ENCODE measurements around the gene ANO7.
"Not testable (repeated sequence)": the region's sequence is repeated elsewhere in the genome, so short reads cannot be mapped to it uniquely, and the experiment has no call there.

ANO7 gene

DNA sequence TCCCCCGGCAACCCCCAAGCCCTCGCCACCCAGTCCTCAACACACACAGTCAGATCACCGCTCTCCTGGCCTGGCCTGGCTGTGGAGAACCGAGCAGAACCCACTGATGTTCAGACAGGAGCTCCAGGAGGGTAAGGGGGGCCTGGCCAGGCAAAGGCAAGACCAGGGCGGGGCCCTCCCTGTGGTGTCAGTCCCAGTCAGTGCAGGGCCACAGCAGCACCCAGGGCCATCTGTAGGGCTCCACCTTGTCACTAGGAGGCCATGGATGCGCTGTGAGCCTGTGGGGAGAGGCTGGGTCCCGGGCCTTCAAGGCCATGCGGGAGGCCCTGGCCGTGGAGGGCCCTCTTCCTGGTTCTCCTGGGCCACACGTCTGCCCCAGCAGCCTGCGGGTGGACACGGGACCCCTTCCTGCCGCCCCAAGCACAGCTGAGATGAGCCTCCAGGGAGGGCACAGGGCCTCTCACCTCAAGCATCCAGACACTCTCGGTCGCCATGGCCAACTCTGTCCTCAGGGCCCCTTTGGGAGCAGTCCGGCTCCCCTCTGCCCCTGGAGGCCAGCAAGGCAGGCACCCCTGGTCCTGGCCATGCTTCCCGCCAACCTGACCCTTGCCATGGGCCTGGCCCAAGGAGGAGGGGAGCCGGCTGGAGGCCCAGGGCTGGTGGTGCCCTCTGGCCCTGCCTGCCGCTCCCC is 2.0 kb downstream of the ANO7 start:
- DNase-seq: no peak

- no peak for DNase-seq
These were observed 2.6 kb downstream of the ANO7 start for GRCh38 chr2:241191081-241191480.

- DNase-seq: no peak
These were observed 4.8 kb downstream of the ANO7 start for GRCh38 chr2:241193271-241193670.

DNA sequence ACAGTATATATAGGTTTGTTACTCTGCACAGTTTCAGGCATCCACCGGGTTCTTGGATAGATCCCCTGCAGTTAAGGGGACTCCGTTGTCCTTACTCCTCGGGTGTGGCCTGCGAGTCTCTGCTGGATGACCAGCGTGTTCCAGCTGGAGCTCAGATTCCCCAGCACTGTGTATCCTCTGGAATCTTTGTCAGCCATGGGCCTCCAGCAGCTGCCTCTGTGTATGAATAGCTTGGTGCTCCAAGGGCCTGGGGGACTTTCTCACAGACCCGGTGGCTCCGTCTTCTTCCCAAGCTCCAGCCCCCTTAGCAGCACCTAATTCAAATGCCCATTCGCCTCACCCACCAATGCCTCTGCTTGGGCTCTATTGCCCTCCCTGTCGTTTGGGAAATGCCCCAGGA is 6.3 kb downstream of the ANO7 start:
- no peak for DNase-seq

- DNase-seq: no peak
These were observed 7.1 kb downstream of the ANO7 start for GRCh38 chr2:241195506-241196130.

- not testable (repeated sequence) for DNase-seq
These were observed 8.8 kb downstream of the ANO7 start for GRCh38 chr2:241197246-241197645.

DNA sequence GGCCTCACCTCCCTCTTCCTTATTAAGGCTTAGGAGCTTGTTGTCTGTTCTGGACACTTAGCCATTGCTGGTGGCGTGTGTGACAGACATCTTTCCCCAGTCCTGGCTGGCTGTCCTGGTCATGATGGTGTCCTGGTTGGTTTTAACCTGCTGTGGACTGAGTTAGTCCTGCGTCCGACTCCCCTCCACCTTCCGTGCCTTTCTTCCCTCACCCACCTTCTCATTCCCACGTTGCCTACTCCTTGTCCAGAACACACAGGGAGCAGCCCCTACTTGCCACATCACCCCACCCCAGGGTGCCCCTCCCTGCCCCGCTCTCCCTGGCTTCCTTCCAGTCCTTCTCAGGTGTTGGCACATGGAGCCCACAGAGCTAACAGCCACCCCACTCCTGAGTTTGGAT is 9.5 kb downstream of the ANO7 start:
- no peak for DNase-seq

- no peak for DNase-seq
These were observed 10.2 kb downstream of the ANO7 start for GRCh38 chr2:241198381-241199279.

DNA sequence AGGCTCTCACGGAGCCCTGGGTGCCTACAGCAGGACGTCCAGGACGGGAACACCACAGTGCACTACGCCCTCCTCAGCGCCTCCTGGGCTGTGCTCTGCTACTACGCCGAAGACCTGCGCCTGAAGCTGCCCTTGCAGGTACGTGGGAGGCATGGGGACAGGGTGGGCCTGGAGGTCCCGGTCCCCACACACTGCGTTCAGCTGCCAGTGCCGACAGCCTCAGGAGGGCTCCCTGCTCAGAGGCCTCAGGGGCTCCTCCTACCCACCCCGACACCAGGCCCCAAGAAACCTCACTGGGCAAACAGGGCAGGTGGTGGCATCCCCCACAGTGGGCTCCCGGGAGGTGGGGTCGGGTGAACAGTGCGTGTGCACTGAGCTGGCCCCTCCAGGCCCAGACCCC is 10.8 kb downstream of the ANO7 start:
- no peak for DNase-seq

GRCh38 chr2:241199897-241200821 is 11.7 kb downstream of the ANO7 start:
- DNase-seq: no peak

GRCh38 chr2:241200822-241201395 is 12.4 kb downstream of the ANO7 start:
- no peak for DNase-seq

- no peak for DNase-seq
These were observed 13.2 kb downstream of the ANO7 start for GRCh38 chr2:241201445-241202267.

GRCh38 chr2:241202268-241202585 is 13.8 kb downstream of the ANO7 start:
- no peak for DNase-seq

GRCh38 chr2:241202681-241203080 is 14.2 kb downstream of the ANO7 start:
- DNase-seq: no peak

DNA sequence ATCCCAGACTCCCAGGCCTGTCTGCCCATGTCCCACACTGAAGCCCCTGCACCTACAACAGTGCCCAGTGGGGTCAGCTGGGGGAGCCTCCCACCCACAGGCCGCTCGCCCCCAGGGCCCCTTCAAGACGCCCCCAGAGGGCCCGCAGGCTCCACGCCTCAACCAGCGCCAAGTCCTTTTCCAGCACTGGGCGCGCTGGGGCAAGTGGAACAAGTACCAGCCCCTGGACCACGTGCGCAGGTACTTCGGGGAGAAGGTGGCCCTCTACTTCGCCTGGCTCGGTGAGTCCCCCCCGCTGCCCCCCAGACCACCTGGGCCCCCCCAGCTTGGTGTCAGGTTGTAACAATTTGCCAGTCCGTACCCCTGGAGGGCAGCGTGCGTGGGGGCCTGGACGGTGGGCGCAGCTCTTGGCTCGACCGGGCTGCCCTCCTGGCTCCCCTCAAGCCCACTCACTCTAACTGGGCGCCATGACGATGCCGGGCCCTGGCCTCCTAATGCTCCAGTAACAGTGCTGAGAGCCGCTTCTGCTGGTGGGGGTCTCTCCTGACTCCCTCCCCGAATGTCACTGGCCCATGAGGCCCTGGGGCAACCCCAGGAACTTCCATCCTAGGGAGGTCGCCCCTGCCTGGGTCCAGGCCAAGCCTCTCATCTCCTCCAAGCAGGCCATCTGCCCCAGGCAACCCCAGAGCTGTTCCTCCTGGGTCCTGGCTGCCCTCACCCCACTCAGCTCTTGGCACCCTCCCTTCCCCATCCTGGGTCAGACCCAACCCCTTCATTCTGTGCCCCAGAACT is 14.9 kb downstream of the ANO7 start:
- DNase-seq: no peak

DNA sequence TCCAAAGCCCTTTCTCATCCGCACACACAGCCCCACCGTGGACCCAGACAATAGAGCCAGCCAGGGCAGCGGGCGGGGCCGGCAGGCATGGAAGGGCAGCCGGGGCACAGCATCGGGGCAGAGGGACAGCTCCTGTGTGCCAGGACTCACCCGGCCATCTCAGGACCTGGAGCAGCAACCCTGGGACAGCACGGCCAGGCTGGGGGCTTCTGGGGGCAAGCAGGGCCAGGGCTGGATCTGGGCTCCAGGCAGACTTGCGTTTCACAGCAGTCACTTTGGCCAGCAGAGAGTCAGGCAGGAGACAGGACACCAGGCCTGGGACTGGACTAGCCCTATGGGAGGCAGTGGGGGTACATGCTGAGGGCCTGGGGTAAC is 15.5 kb downstream of the ANO7 start:
- DNase-seq: no peak

- no peak for DNase-seq
These were observed 16.0 kb downstream of the ANO7 start for GRCh38 chr2:241204490-241204889.

- DNase-seq: no peak
These were observed 16.6 kb downstream of the ANO7 start for GRCh38 chr2:241205086-241205485.

GRCh38 chr2:241207151-241207550 is 18.7 kb downstream of the ANO7 start:
- DNase-seq: no peak

DNA sequence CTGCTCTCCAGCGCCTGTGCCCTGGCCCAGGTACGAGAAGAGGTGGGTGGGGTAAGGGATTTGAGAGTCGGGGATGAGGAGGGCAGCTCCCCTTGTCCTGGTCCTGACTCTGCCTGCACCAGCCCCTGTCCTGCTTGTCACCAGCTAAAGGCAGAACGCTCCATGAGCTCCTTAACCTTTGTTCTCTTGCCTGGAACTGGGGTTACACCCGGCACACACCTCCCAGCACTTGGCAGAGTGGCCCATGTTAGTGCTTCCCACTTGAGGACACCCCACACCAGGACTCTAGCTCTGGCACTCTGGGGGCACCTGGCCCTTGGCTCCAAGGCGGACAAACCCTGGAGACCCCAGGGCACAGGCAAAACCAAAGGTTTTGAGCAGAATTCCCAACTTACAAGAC is 19.2 kb downstream of the ANO7 start:
- no peak for DNase-seq

DNA sequence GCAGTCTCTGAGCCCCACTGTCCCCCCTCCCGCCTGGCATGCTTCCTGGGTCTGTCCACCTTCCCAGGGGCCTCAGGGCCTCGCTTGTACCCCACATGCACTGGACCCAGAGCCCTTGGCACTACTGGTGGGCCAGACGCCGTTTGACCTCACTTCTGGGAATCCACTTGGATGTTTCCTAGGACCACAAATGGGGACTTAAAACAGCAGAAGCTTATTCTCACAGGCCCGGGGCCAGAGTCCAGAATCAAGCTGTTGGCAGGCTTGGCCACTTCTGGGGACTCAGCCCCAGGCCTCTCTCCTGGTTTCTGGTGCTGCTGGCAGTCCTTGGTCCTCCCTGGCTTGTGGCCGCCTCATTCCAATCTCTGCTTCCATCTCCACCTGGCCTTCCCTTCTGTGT is 19.6 kb downstream of the ANO7 start:
- no peak for DNase-seq
